Hepatocyte (in vitro differentiated cells): ENCODE data around the gene NFKB1. TPM values are rescaled to one million over a fixed set of nuclear protein-coding genes. Genes with fewer than 3 reads are reported as not detected.
"Not testable (repeated sequence)": the region's sequence is repeated elsewhere in the genome, so short reads cannot be mapped to it uniquely, and the experiment has no call there.

Source experiments
- DNase-seq: peaks from one replicate; pipeline ENCODE4 v3.0.0-alpha.2; 2016; ENCODE audit warnings: low spot score
- H2AFZ ChIP-seq: fragments of 200-600 bp; sonication (generic); 2 replicates; pipeline ENCODE4 v1.6.0; 2016; ENCODE audit warnings: antibody characterized with exemption, mild to moderate bottlenecking
- H3K27ac ChIP-seq: fragments of 200-600 bp; sonication (generic); 2 replicates; pipeline ENCODE4 v1.5.1; 2016; ENCODE audit warnings: mild to moderate bottlenecking
- H3K27me3 ChIP-seq: fragments of 200-600 bp; sonication (generic); 2 replicates; pipeline ENCODE4 v1.6.1; 2016
- H3K36me3 ChIP-seq: fragments of 200-600 bp; sonication (generic); replicated peaks from 2 replicates; pipeline ENCODE4 v1.5.1; 2016; ENCODE audit warnings: low read depth; ENCODE audit not compliant: insufficient read depth
- H3K4me1 ChIP-seq: fragments of 200-600 bp; sonication (generic); 2 replicates; pipeline ENCODE4 v1.5.1; 2016; ENCODE audit warnings: mild to moderate bottlenecking, moderate library complexity; ENCODE audit not compliant: insufficient read depth
- H3K4me2 ChIP-seq: fragments of 200-600 bp; sonication (generic); 2 replicates; pipeline ENCODE4 v1.6.0; 2016
- H3K4me3 ChIP-seq: fragments of 200-600 bp; sonication (generic); 2 replicates; pipeline ENCODE4 v1.5.1; 2016; ENCODE audit warnings: mild to moderate bottlenecking
- H3K79me2 ChIP-seq: fragments of 200-600 bp; sonication (generic); 2 replicates; pipeline ENCODE4 v1.6.0; 2017; ENCODE audit warnings: mild to moderate bottlenecking
- H3K9me2 ChIP-seq: fragments of 200-600 bp; sonication (generic); replicated peaks from 2 replicates; pipeline ENCODE4 v1.6.0; 2017; ENCODE audit warnings: mild to moderate bottlenecking; ENCODE audit not compliant: insufficient read depth
- H3K9me3 ChIP-seq: fragments of 200-600 bp; sonication (generic); 2 replicates; pipeline ENCODE4 v1.5.1; 2016; ENCODE audit warnings: low read depth, mild to moderate bottlenecking
- H4K20me1 ChIP-seq: fragments of 200-600 bp; sonication (generic); 2 replicates; pipeline ENCODE4 v1.6.0; 2016; ENCODE audit warnings: mild to moderate bottlenecking; ENCODE audit not compliant: insufficient read depth, poor library complexity, severe bottlenecking
- EZH2 ChIP-seq: fragments of 200-600 bp; sonication (generic); IDR thresholded peaks from 2 replicates; pipeline ENCODE4 v1.6.1; 2016; ENCODE audit warnings: antibody characterized with exemption, mild to moderate bottlenecking, borderline replicate concordance
- EZH2phosphoT487 ChIP-seq: fragments of 200-600 bp; sonication (generic); IDR thresholded peaks from one replicate; pipeline ENCODE4 v1.6.1; 2018; ENCODE audit warnings: antibody characterized with exemption, mild to moderate bottlenecking, low read depth, moderate library complexity; ENCODE audit not compliant: unreplicated experiment, severe bottlenecking
- WGBS: methylation state at CpG from one replicate; pipeline ENCODE4 v1.1.6; 2016; ENCODE audit warnings: low lambda C conversion rate; ENCODE audit errors: missing lambda C conversion rate; 5-methylcytosine and 5-hydroxymethylcytosine counted together
- polyA plus RNA-seq: library from polyadenylated mRNA; unstranded; fragments of >200 nt; fragmentation: Nextera tagmentation; extraction: Ambion mirVana; gene quantifications from 2 replicates; pipeline ENCODE4 v1.2.1, GENCODE V29; 2016
- total RNA-seq: library from RNA; depleted of rRNA; stranded (reverse); fragments of >200 nt; gene quantifications from 2 replicates; pipeline ENCODE4 v1.2.3, GENCODE V29; 2014
- TF ChIP-seq, protein P1 (sequence below): fragments of 200-600 bp; sonication (generic); IDR thresholded peaks from 2 replicates; pipeline ENCODE4 v1.5.1; 2016; ENCODE audit warnings: antibody characterized with exemption, mild to moderate bottlenecking; ENCODE audit not compliant: poor library complexity

The NFKB1 gene
- total and polyA plus RNA-seq, 2 experiments from 2014 or later: 21.1 to 22.8 TPM

DNA sequence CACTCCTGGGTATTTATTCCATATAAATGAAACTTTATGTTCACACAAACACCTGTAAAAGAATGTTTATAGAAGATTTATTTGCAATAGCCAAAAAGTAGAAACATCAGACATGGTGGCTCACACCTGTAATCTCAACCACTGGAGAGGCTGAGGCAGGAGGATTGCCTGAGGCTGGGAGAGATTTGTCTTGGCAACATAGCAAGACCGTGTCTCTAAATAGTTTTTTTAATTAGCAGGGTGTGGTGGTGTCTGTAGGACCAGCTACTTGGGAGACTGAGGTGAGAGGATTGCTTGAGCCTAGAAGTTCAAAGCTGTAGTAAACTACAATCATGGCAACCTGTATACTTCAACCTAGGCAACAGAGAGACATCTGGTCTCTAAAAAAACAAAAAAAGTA is 27.7 kb upstream of the NFKB1 start:
- no peaks in the 10 kb centered on the region for H3K9me3 ChIP-seq
- no peak overlapping the region for H3K27ac ChIP-seq
- no peaks in the 10 kb centered on the region for H3K27me3 ChIP-seq
- 75% methylated on average over 1 of the region's 1 CpG for WGBS
- no peaks in the 10 kb centered on the region for H3K4me1 ChIP-seq
- H3K36me3 ChIP-seq: no peaks in the 10 kb centered on the region
- H4K20me1 ChIP-seq: no peaks in the 10 kb centered on the region
- no peak overlapping the region for H3K4me2 ChIP-seq
- H3K79me2 ChIP-seq: no peaks in the 10 kb centered on the region
- no peak overlapping the region for H2AFZ ChIP-seq
- TF ChIP-seq EZH2phosphoT487: no peak
- TF ChIP-seq, protein P1, sequence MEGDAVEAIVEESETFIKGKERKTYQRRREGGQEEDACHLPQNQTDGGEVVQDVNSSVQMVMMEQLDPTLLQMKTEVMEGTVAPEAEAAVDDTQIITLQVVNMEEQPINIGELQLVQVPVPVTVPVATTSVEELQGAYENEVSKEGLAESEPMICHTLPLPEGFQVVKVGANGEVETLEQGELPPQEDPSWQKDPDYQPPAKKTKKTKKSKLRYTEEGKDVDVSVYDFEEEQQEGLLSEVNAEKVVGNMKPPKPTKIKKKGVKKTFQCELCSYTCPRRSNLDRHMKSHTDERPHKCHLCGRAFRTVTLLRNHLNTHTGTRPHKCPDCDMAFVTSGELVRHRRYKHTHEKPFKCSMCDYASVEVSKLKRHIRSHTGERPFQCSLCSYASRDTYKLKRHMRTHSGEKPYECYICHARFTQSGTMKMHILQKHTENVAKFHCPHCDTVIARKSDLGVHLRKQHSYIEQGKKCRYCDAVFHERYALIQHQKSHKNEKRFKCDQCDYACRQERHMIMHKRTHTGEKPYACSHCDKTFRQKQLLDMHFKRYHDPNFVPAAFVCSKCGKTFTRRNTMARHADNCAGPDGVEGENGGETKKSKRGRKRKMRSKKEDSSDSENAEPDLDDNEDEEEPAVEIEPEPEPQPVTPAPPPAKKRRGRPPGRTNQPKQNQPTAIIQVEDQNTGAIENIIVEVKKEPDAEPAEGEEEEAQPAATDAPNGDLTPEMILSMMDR: no peak
- no peak for TF ChIP-seq EZH2
- no peak for DNase-seq
- no peaks in the 10 kb centered on the region for H3K9me2 ChIP-seq
- H3K4me3 ChIP-seq: no peak overlapping the region

DNA sequence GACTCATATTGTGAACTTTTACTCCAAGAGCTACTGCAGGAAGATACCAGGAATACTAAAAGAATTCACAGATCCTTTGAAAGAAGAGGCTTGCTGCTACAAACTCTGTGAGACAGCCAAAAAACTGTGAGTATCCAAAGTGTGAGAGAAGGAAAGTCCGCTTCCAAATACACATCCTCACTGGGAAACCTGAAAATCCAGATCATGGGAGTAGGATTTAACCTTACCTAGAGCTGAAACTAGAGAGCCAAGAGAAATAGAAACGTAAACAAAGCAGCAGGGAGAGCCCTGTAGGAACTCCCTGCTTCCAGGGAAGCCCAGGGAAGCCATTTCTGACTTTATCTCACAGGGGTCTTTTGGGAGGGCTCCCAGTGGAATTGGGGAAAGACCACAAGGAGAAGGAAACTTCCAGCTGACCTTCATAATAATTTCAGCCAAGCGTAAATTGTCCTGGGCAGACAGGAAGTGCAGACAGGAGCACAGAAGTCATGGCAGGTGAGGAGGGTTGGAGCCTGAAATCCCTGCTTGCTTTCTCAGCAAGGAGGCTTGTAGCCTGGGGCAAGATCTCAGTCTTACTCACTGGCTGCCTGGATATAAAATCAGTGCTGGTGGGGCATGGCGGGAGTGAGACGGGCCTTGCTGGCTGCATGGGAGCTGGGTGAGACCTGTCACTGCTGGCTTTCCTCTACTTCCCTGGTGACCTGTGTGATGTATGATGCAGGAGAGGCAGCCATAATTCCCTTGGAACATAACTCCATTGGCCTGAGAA is 26.2 kb upstream of the NFKB1 start:
- Histone ChIP-seq H3K27ac (no peak overlapping the region), H3K27me3 (no peaks in the 10 kb centered on the region), H3K9me3 (no peaks in the 10 kb centered on the region), H3K36me3 (no peaks in the 10 kb centered on the region), H3K79me2 (no peaks in the 10 kb centered on the region), H3K4me2 (no peak overlapping the region), H2AFZ (no peak overlapping the region), H4K20me1 (no peaks in the 10 kb centered on the region), H3K4me1 (no peaks in the 10 kb centered on the region), H3K4me3 (no peak overlapping the region), H3K9me2 (no peaks in the 10 kb centered on the region)
- DNase-seq: no peak
- TF ChIP-seq EZH2phosphoT487: no peak
- TF ChIP-seq EZH2: no peak
- TF ChIP-seq, protein P1: no peak
- WGBS: 90% methylated on average over 5 of the region's 5 CpGs

DNA sequence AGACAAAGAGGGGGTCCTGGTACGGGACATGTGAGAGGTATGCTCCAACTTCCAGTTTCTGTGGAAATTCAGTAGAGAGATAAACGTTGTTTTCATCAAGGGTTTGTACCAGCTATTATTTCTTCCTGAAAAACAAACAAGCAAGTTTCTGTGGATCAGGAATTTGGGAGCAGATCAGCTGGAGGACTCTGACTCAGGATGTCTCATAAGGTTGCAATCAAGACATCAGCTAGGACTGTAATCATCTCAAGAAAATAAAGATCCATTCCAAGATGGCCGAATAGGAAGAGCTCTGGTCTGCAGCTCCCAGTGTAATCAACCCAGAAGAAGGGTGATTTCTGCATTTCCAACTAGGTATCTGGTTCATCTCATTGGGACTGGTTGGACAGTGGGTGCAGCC is 23.5 kb upstream of the NFKB1 start:
- no peaks in the 10 kb centered on the region for H3K9me2 ChIP-seq
- WGBS: 90% methylated on average over 3 of the region's 3 CpGs
- no peaks in the 10 kb centered on the region for H3K9me3 ChIP-seq
- H2AFZ ChIP-seq: no peak overlapping the region
- no peak overlapping the region for H3K27ac ChIP-seq
- H3K4me1 ChIP-seq: no peaks in the 10 kb centered on the region
- no peaks in the 10 kb centered on the region for H3K27me3 ChIP-seq
- H3K4me3 ChIP-seq: no peak overlapping the region
- DNase-seq: no peak
- H3K36me3 ChIP-seq: no peaks in the 10 kb centered on the region
- no peak overlapping the region for H3K4me2 ChIP-seq
- no peak for TF ChIP-seq EZH2phosphoT487
- no peak for TF ChIP-seq EZH2
- TF ChIP-seq, protein P1: no peak
- H3K79me2 ChIP-seq: no peaks in the 10 kb centered on the region
- H4K20me1 ChIP-seq: no peaks in the 10 kb centered on the region

DNA sequence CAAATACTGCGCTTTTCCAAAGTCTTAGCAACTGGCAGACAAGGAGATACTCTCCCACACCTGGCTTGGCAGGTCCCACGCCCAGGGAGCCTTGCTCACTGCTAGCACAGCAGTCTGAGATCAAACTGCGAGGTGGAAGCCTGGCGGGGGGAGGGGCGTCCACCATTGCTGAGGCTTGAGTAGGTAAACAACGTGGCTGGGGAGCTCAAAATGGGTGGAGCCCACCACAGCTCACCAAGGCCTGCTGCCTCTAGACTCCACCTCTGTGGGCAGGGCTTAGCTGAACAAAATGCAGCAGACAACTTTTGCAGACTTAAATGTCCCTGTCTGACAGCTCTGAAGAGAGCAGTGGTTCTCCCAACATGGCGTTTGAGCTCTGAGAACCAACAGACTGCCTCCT is 23.0 kb upstream of the NFKB1 start:
- Histone ChIP-seq H3K9me2 (no peaks in the 10 kb centered on the region), H3K4me3 (no peak overlapping the region), H3K79me2 (no peaks in the 10 kb centered on the region), H3K27me3 (no peaks in the 10 kb centered on the region), H4K20me1 (no peaks in the 10 kb centered on the region), H3K4me1 (no peaks in the 10 kb centered on the region), H3K27ac (no peak overlapping the region), H3K9me3 (no peaks in the 10 kb centered on the region), H3K4me2 (no peak overlapping the region), H2AFZ (no peak overlapping the region), H3K36me3 (no peaks in the 10 kb centered on the region)
- WGBS: 82% methylated on average over 7 of the region's 7 CpGs
- no peak for TF ChIP-seq EZH2phosphoT487
- no peak for TF ChIP-seq EZH2
- TF ChIP-seq, protein P1: no peak
- no peak for DNase-seq

DNA sequence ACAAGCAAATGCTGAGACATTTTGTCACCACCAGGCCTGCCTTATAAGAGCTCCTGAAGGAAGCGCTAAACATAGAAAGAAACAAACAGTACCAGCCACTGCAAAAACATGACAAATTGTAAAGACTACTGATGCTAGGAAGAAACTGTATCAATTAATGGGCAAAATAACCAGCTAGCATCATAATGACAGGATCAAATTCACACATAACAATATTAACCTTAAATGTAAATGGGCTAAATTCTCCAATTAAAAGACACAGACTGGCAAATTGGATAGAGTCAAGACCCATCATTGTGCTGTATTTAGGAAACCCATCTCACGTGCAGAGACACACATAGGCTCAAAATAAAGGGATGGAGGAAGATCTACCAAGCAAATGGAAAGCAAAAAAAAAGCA is 21.3 kb upstream of the NFKB1 start:
- H3K4me3 ChIP-seq, H3K36me3 ChIP-seq, H3K27me3 ChIP-seq, H3K4me2 ChIP-seq, H3K9me2 ChIP-seq, H3K4me1 ChIP-seq, H3K79me2 ChIP-seq, H3K9me3 ChIP-seq, H4K20me1 ChIP-seq, H2AFZ ChIP-seq, H3K27ac ChIP-seq, DNase-seq: not testable (repeated sequence)
- WGBS: 87% methylated on average over 2 of the region's 2 CpGs
